HUES64 (cell line): ENCODE data around the gene DCHS1.
A peak's percentile ranks its signal among the peaks of the same experiment; 100 is the strongest.

Experiments
- H3K27ac ChIP-seq: 2 replicates; pipeline ENCODE4 v1.7.0; 2013; ENCODE audit warnings: low read depth, low read length, inconsistent platforms
- H3K27me3 ChIP-seq: 2 replicates; pipeline ENCODE4 v1.6.1; 2013; ENCODE audit warnings: mild to moderate bottlenecking, low read length; ENCODE audit not compliant: insufficient read depth
- H3K36me3 ChIP-seq: 2 replicates; pipeline ENCODE4 v1.6.1; 2013; ENCODE audit warnings: mild to moderate bottlenecking, low read length; ENCODE audit not compliant: insufficient read depth
- H3K4me1 ChIP-seq: 2 replicates; pipeline ENCODE4 v1.6.1; 2013; ENCODE audit warnings: mild to moderate bottlenecking, low read length, moderate library complexity; ENCODE audit not compliant: insufficient read depth
- H3K4me3 ChIP-seq: 2 replicates; pipeline ENCODE4 v1.5.1; 2013; ENCODE audit warnings: mild to moderate bottlenecking, low read length, moderate library complexity
- H3K9ac ChIP-seq: 2 replicates; pipeline ENCODE4 v1.6.1; 2013; ENCODE audit warnings: mild to moderate bottlenecking, low read depth, low read length
- H3K9me3 ChIP-seq: 2 replicates; pipeline ENCODE4 v1.6.1; 2013; ENCODE audit warnings: low read depth, low read length; ENCODE audit not compliant: insufficient read depth
- WGBS: fragments of 150-250, 120-280 bp; methylation state at CpG from one replicate; pipeline ENCODE4 v1.1.7; 2013; ENCODE audit warnings: missing lambda C conversion rate; 5-methylcytosine and 5-hydroxymethylcytosine counted together

The DCHS1 gene

DNA sequence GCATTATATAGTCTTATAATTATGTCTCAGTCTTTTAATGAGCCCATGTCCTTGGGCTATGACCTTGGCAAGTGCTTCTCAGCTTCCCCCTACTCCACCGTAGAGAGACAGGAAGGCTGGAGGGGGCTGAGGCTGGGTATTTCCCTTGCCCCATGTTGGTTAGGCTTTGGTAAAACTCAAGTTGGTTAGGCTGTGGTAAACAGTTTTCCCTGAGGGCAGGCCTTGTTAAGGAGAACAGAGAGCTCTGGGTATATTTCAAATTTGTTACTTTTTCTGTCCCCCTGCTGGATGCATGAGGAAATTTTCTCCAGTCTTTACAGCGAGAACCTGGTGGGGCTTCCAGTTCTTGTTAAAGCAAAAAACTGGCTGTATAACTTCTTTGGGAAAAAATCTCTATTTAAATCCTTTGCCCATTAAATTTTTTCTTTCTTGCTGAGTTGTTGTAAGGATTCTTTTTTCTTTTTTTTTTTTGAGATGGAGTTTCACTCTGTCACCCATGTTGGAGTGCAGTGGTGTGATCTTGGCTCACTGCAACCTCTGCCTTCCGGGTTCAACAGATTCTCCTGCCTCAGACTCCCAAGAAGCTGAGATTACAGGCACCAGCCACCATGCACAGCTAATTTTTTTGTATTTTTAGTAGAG lies 12.2 kb upstream of the DCHS1 start:
- Histone ChIP-seq H3K4me3 (no peak overlapping the region), H3K27me3 (no peaks in the 10 kb centered on the region), H3K4me1 (no peaks in the 10 kb centered on the region), H3K9ac (no peak overlapping the region), H3K36me3 (no peaks in the 10 kb centered on the region), H3K9me3 (no peaks in the 10 kb centered on the region), H3K27ac (no peak overlapping the region)
- WGBS = 73% methylated on average over 3 of the region's 3 CpGs

DNA sequence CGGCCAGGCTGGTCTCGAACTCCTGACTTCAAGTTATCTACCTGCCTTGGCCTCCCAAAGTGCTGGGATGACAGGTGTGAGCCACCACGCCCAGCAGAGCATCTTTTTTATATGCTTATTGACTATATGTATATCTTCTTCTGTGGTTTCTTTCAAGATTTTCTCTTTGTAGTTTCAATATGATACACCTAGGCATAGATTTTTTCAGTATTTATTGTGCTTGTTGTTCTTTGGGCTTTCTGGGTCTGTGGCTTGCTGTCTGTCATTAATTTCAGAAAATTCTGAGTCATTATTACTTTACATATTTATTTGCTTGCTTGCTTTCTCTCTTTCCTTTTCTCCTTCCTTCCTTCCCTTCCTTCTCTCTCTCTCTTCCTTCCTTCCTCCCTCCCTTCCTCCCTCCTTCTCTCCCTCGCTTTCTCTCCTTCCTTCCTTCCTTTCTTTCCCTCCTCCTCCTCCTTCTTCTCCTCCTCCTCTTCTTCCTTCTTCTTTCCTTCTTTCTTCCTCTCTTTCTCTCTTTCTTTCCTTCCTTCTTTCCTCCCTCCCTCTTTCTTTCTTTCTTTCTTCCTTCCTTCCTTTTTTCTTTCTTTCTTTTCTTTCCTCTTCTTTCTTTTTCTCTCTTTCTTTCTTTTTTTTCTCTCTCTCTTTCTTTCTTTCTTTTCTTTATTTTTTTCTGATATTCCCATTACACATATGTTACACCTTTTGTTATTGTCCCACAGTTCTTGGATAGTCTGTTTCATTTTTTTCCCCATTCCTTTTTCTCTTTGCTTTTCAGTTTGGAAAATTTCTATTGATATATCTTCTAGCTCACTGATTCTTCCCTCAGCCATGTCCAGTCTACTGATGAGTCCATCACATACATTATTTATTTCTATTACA lies 10.9 kb upstream of the DCHS1 start:
- Histone ChIP-seq H3K36me3 (no peaks in the 10 kb centered on the region), H3K9ac (no peak overlapping the region), H3K4me3 (no peak overlapping the region), H3K4me1 (no peaks in the 10 kb centered on the region), H3K27me3 (no peaks in the 10 kb centered on the region), H3K27ac (no peak overlapping the region), H3K9me3 (no peaks in the 10 kb centered on the region)
- WGBS = 96% methylated on average over 3 of the region's 4 CpGs

GRCh38 chr11:6664551-6664950 lies 8.9 kb upstream of the DCHS1 start:
- no peaks in the 10 kb centered on the region for H3K4me1 ChIP-seq

GRCh38 chr11:6663794-6664469 lies 8.3 kb upstream of the DCHS1 start:
- Histone ChIP-seq H3K27ac (no peak overlapping the region), H3K36me3 (no peaks in the 10 kb centered on the region), H3K4me1 (no peaks in the 10 kb centered on the region), H3K9ac (no peak overlapping the region), H3K9me3 (no peaks in the 10 kb centered on the region), H3K27me3 (peaks cover 2% of the 10 kb centered on the region; the same call in 1 of the 2 replicates), H3K4me3 (no peak overlapping the region)
- WGBS = 87% methylated on average over 2 of the region's 3 CpGs

More at GRCh38 chr11:6664551-6664950, 8.9 kb upstream of the DCHS1 start:
- Histone ChIP-seq H3K27me3 (no peaks in the 10 kb centered on the region), H3K36me3 (no peaks in the 10 kb centered on the region), H3K4me3 (no peak overlapping the region), H3K9ac (no peak overlapping the region), H3K27ac (no peak overlapping the region), H3K9me3 (no peaks in the 10 kb centered on the region)
- WGBS = no CpG with 5 or more reads among the region's 1 CpG

- H3K9me3 ChIP-seq = no peaks in the 10 kb centered on the region
- no peak overlapping the region for H3K4me3 ChIP-seq
- H3K9ac ChIP-seq = no peak overlapping the region
- no peak overlapping the region for H3K27ac ChIP-seq
- peaks cover 9% of the 10 kb centered on the region; the same call in 1 of the 2 replicates for H3K4me1 ChIP-seq
- peaks cover 29% of the 10 kb centered on the region for H3K27me3 ChIP-seq
- WGBS = 85% methylated on average over 2 of the region's 3 CpGs
- no peaks in the 10 kb centered on the region for H3K36me3 ChIP-seq
These were observed 5.1 kb upstream of the DCHS1 start for GRCh38 chr11:6660712-6661111.

DNA sequence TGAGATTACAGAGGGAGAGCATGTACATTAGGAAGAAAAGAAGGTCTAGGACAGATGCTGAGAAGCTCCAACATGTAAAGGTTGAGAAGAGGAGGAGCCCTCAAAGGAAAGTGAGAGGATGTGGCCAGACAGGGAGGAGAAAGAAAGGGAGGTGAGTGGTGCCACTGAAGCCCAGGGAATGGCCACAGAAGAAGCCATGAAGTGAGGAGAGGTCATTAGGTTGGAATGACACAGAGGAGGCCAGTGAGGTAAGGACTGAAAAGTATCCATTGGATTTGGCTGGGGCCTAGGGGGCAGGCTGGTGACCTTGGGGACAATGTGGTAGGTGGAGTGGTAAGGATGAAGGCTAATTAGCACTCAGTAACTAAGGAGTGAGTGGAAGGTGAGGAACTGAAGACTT lies 3.0 kb upstream of the DCHS1 start:
- Histone ChIP-seq H3K27ac (no peak overlapping the region), H3K36me3 (no peaks in the 10 kb centered on the region), H3K4me3 (no peak overlapping the region), H3K27me3 (peaks cover 44% of the 10 kb centered on the region), H3K9ac (no peak overlapping the region), H3K9me3 (no peaks in the 10 kb centered on the region), H3K4me1 (peaks cover 9% of the 10 kb centered on the region; the same call in 1 of the 2 replicates)

DNA sequence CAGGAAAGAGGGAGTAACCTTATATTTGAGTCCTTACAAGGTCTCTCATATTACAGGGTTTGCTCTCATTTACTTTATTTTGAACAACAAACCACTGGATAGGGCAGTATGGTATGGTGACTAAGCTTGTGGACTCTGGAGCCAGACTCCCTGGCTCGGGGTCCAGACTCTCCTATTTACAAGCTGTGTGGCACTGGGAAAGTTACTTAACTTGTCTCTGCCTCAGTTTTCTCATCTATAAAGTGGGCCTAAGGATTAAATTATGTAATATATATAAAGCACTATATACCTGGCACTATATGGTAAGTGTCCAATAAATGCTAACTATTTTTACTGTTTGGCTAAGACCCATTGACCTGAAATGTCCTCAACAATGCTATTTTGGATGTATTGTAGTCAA lies 1.7 kb upstream of the DCHS1 start:
- Histone ChIP-seq H3K36me3 (no peaks in the 10 kb centered on the region), H3K9ac (no peak overlapping the region), H3K4me1 (peaks cover 9% of the 10 kb centered on the region; the same call in 1 of the 2 replicates), H3K9me3 (no peaks in the 10 kb centered on the region), H3K27me3 (peaks cover 55% of the 10 kb centered on the region), H3K27ac (no peak overlapping the region), H3K4me3 (peak overlapping the region; percentile 63; the same call in 1 of the 2 replicates)
- WGBS = 78% methylated on average over 1 of the region's 1 CpG

DNA sequence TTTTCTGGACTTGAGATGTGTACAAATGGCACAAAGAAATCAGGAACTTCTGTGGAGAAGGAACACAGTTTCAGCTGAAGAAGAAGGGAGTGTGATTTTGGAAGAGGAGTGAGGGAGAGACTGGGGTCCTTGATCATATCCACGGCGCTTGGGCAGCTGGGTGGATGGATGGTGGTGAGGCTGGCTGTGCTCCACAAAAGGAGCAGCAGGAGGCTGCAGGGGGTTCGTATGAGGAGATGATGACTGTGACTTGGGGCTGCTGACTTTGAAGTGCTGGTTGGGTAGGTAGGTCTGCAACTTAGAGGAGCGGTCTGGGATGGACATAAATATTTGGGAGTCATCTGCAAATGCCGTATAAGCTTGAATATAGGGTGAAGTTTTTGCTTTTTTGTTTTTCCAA lies 1.3 kb upstream of the DCHS1 start:
- H3K9ac ChIP-seq = 0 out of 2 replicates have a peak overlapping the region, but pooled peaks have one; percentile 4
- 52% methylated on average over 5 of the region's 5 CpGs for WGBS

GRCh38 chr11:6656584-6656915 lies 941 bp upstream of the DCHS1 start:
- WGBS = 67% methylated on average over 4 of the region's 4 CpGs
- Histone ChIP-seq H3K9me3 (no peaks in the 10 kb centered on the region), H3K4me3 (peak overlapping the region; percentile 63), H3K36me3 (no peaks in the 10 kb centered on the region), H3K27me3 (peaks cover 56% of the 10 kb centered on the region), H3K27ac (no peak overlapping the region), H3K4me1 (peaks cover 9% of the 10 kb centered on the region; the same call in 1 of the 2 replicates), H3K9ac (peak overlapping the region; percentile 4; the same call in 1 of the 2 replicates)

More for the DNA sequence above, 1.3 kb upstream of the DCHS1 start:
- Histone ChIP-seq H3K4me3 (peak overlapping the region; percentile 63), H3K27me3 (peaks cover 56% of the 10 kb centered on the region), H3K9me3 (no peaks in the 10 kb centered on the region), H3K36me3 (no peaks in the 10 kb centered on the region), H3K27ac (no peak overlapping the region), H3K4me1 (peaks cover 9% of the 10 kb centered on the region; the same call in 1 of the 2 replicates)

DNA sequence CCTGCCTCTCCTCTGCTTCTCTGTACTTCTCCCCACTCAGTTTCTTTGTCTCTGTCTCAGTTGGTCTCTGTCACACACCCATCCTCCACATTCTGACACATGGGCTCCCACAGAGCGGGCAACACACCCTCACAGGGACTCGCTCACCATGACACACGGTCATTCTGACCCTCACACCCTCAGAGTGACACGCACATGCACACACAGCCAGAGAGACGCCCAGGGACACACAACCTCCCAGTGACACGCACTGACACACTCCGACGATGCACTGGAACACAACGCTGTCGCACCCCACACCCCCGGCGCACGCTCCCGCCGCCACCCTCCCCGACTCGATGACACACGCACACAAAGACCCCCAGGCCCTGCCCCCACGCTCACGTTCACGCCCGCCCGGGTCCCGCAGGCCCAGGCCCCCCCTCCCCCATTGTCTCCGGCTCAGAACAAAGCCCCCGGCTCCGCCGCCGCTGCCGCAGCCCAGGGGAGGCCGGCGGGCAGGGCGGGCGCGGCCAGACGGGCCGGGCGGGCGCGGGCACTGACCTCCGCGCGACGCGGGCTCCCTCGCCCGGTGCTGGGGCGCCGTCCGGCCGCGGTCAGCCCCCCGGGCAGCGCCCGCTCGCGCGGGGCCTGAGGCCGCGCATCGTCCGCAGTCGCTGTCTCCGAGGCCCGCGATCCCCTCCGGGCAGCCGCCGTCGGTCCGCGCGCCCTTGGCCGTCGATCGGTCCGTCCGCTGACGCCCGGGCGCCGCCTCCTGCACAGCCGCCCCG lies 404 bp downstream of the DCHS1 start:
- Histone ChIP-seq H3K27me3 (peaks cover 56% of the 10 kb centered on the region), H3K4me3 (peak overlapping the region; percentile 51), H3K9ac (peak overlapping the region; percentile 59), H3K27ac (no peak overlapping the region), H3K9me3 (no peaks in the 10 kb centered on the region), H3K36me3 (no peaks in the 10 kb centered on the region), H3K4me1 (peaks cover 9% of the 10 kb centered on the region; the same call in 1 of the 2 replicates)
- WGBS = 2% methylated on average over 79 of the region's 84 CpGs
